Stimulated activated CD4-positive, alpha-beta T cell treated with anti-CD3 and anti-CD28 coated beads, Interleukin-2, amount 100 ng/mL, for 4 hours (primary cell): ENCODE results near the gene SMYD3.
"Not testable (repeated sequence)": the region's sequence is repeated elsewhere in the genome, so short reads cannot be mapped to it uniquely, and the experiment has no call there.

ENCODE experiments used
- DNase-seq: peaks from one replicate; pipeline ENCODE4 v3.0.0-alpha.2; 2020; ENCODE audit warnings: low read depth

The SMYD3 gene

GRCh38 chr1:245802941-245803665 lies 704.0 kb downstream of the SMYD3 start:
- no peak for DNase-seq

DNA sequence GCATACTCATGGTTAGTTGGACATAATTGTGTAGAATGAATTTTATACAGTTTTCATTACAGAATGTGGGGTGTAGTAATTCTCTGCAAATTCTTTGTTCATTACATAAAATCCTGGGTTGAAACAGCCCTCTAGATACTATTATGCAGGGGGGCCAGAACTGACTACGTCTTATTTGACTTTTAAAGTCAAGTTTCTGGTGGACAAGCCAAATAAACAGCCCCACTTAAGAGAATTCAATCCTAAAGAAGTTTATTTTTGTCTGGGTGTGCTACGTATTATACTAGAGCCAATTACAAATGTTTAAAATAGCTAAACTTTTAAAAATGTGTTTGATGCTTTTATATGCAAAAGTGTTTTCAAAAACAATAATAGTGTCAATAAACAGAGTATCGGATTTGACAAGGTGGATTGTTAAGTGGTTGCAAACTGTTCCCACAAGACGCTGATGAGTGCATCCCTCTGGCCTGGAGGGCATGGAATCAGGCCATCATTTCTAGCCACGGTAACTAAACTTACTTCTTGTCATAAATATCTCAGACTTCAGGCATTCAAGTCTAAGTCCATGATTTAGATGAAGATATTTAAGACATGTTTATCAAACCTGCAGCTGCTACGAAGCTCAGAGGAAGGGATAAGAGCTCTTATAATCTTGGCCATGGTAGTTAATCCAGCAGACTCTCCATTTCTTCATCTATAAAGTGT lies 706.0 kb downstream of the SMYD3 start:
- DNase-seq: no peak

- DNase-seq: no peak
Observed at GRCh38 chr1:245798349-245798711, 708.7 kb downstream of the SMYD3 start.

DNA sequence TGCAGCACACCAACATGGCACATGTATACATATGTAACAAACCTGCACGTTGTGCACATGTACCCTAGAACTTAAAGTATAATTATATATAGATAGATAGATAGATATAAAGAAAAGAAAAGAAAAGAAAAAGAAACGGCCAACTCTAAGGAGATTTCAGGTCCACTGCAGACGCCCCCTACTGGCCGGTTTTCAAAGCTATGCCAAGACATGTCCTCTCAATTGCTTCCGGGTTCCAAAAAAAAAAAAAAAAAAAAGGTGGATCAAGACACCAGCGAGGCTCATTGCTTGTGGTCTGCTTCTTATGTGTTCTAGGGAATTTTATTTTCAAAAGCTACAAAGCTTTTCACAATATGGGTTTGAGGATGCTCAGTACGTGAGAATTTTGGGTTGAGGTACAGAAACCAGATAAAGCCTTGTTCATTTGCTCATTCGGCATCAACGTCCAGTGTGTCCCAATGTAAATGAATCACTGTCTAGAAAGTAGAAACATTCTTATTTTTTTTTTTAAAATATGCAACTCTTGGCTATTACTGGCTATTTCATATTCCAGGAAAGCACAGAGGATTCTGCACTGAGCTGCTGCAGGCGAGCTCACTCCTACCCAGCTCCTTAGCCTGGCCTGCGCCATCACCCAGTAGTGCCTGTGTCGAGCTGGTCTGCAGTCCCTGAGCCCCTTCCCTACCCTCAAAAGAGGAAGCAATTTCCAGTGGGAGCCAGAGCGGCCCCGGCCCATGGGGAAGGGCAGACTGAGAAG lies 709.3 kb downstream of the SMYD3 start:
- no peak for DNase-seq

- DNase-seq: no peak
Observed at GRCh38 chr1:245791410-245792312, 715.4 kb downstream of the SMYD3 start.

DNA sequence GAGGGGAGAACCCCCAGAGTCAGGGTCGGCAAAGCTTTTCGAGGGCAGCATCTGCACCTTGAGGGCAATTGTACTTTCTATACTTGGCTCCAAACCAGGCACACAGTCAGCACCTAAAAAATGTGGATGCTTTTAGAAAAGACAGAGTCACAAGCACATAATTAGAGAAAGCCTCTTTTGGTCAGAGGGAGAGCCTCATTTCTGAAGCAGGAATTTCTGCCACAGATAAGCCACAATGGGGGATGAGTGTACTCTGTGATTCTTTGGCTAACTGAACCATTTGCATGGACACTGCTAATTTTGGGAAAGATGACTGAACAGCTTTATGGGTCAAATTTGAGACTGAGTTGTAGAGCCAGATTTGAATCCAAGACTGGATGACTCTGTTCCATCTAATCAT lies 716.6 kb downstream of the SMYD3 start:
- no peak for DNase-seq

- no peak for DNase-seq
Observed at GRCh38 chr1:245788886-245789285, 718.2 kb downstream of the SMYD3 start.

GRCh38 chr1:245788269-245788668 lies 718.8 kb downstream of the SMYD3 start:
- no peak for DNase-seq

GRCh38 chr1:245786948-245787347 lies 720.1 kb downstream of the SMYD3 start:
- no peak for DNase-seq

- DNase-seq: no peak
Observed at GRCh38 chr1:245779797-245780755, 727.0 kb downstream of the SMYD3 start.

GRCh38 chr1:245777752-245778151 lies 729.3 kb downstream of the SMYD3 start:
- DNase-seq: no peak

DNA sequence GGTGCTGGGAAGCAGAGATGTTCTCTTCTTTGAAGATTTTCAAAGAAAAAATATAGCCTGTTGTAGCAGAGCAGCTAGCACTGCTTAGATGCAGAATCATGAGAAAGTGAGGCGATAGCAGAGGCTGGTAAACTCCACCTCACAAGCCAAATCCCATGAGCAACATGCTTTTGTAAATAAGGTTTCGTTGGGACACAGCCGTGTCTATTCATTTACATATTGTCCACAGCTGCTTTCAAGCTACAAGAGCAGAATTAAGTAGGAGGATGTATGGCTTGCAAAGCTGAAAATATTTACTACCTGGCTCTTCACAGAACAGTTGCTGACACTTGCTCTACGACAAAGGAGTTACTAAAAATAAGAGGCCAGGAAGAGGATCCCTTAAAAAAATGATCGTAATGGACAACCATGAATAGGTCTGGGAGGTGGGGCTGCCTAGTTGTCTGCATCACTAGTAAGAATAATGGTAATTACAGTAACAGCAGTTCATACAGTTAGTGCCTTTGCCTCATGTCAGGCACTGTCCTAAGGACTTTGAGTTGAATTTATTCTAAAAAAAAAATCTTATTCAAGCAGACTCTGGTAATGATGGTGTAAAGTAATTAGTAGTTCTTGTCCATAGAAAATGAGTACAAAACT lies 730.3 kb downstream of the SMYD3 start:
- no peak for DNase-seq

GRCh38 chr1:245776139-245776538 lies 730.9 kb downstream of the SMYD3 start:
- DNase-seq: no peak

GRCh38 chr1:245774931-245775330 lies 732.1 kb downstream of the SMYD3 start:
- DNase-seq: not testable (repeated sequence)

- DNase-seq: no peak
Observed at GRCh38 chr1:245774196-245774595, 732.9 kb downstream of the SMYD3 start.

GRCh38 chr1:245773344-245773743 lies 733.7 kb downstream of the SMYD3 start:
- DNase-seq: no peak

- no peak for DNase-seq
Observed at GRCh38 chr1:245772739-245773138, 734.3 kb downstream of the SMYD3 start.

GRCh38 chr1:245772325-245772724 lies 734.8 kb downstream of the SMYD3 start:
- no peak for DNase-seq

- no peak for DNase-seq
Observed at GRCh38 chr1:245771511-245772281, 735.4 kb downstream of the SMYD3 start.

DNA sequence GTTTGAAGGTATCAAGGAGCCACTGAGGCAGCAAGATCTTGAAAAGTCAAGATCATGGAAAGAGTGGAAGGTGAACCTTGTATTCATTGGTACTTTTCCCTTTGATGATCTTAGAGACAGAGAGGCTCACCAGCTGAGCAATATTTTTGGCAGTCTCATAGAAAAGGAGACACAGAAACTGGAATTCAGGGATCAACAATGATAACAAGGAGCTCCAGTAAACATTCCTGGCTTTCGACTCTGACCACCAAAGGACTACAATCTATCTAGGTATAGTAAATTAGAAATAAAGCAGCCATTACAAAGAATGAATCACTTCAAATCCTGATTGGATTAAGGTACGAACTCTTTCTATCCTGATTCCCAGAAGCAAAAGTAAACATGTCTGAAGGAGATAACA lies 736.9 kb downstream of the SMYD3 start:
- DNase-seq: no peak
